Measurements from ENCODE around the gene ATG9B.

The ATG9B gene

GRCh38 chr7:151000897-151001495 lies 23.3 kb downstream of the ATG9B start:
- no peak for DNase-seq (ENCODE audit: low read depth)

- no peak for DNase-seq (ENCODE audit: low read depth)
Measured at GRCh38 chr7:150999497-151000230, 24.6 kb downstream of the ATG9B start.

- no peak for DNase-seq (ENCODE audit: low read depth)
Measured at GRCh38 chr7:150999001-150999400, 25.3 kb downstream of the ATG9B start.

GRCh38 chr7:150998341-150998740 lies 26.0 kb downstream of the ATG9B start:
- DNase-seq (ENCODE audit: low read depth) = no peak

- DNase-seq (ENCODE audit: low read depth) = no peak
Measured at GRCh38 chr7:150997817-150998216, 26.5 kb downstream of the ATG9B start.

GRCh38 chr7:150997075-150997511 lies 27.2 kb downstream of the ATG9B start:
- DNase-seq (ENCODE audit: low read depth) = no peak

GRCh38 chr7:150996376-150997074 lies 27.8 kb downstream of the ATG9B start:
- no peak for DNase-seq (ENCODE audit: low read depth)

GRCh38 chr7:150994838-150995510 lies 29.3 kb downstream of the ATG9B start:
- DNase-seq (ENCODE audit: low read depth) = no peak

GRCh38 chr7:150994141-150994837 lies 30.0 kb downstream of the ATG9B start:
- DNase-seq (ENCODE audit: low read depth) = no peak

GRCh38 chr7:150993511-150993910 lies 30.8 kb downstream of the ATG9B start:
- DNase-seq (ENCODE audit: low read depth) = no peak

GRCh38 chr7:150992833-150993302 lies 31.4 kb downstream of the ATG9B start:
- no peak for DNase-seq (ENCODE audit: low read depth)

GRCh38 chr7:150992051-150992640 lies 32.1 kb downstream of the ATG9B start:
- no peak for DNase-seq (ENCODE audit: low read depth)

- DNase-seq (ENCODE audit: low read depth) = no peak
Measured at GRCh38 chr7:150990416-150991186, 33.7 kb downstream of the ATG9B start, which contains the start of gene NOS3. NOS3 (plus strand) TSS chr7:150991017; CDS start chr7:150993804, 2,787 bp downstream.

GRCh38 chr7:150989456-150989855 lies 34.8 kb downstream of the ATG9B start:
- DNase-seq (ENCODE audit: low read depth) = no peak

- no peak for DNase-seq (ENCODE audit: low read depth)
Measured at GRCh38 chr7:150988230-150989226, 35.8 kb downstream of the ATG9B start.

- no peak for DNase-seq (ENCODE audit: low read depth)
Measured at GRCh38 chr7:150986556-150986955, 37.7 kb downstream of the ATG9B start.

GRCh38 chr7:150986099-150986512 lies 38.2 kb downstream of the ATG9B start:
- peak; percentile 29 for DNase-seq (ENCODE audit: low read depth)

- no peak for DNase-seq (ENCODE audit: low read depth)
Measured at GRCh38 chr7:150983893-150984368, 40.4 kb downstream of the ATG9B start.

GRCh38 chr7:150982351-150982750 lies 41.9 kb downstream of the ATG9B start:
- DNase-seq (ENCODE audit: low read depth) = no peak

Data from fibroblast of gingiva (primary cell).